Right ventricle myocardium inferior (tissue), 1 donor: Measurements from ENCODE around the gene SLC17A5. TPM values are rescaled to one million over a fixed set of nuclear protein-coding genes. Genes with fewer than 3 reads are reported as not detected.
A peak's percentile ranks its signal among the peaks of the same experiment; 100 is the strongest.
"Not testable (repeated sequence)": the region's sequence is repeated elsewhere in the genome, so short reads cannot be mapped to it uniquely, and the experiment has no call there.

Source experiments
- ATAC-seq: fragments of 200-7000 bp; cut with Tn5 transposase; one replicate; pipeline ENCODE4 v1.9.1; 2020; ENCODE audit warnings: mild to moderate bottlenecking, moderate library complexity
- DNase-seq: peaks from one replicate; pipeline ENCODE4 v3.0.0; 2021; ENCODE audit errors: missing footprints
- intact Hi-C: fragments of 100-400 bp; cut with DNase I; formaldehyde crosslinking; loops from one replicate; pipeline ENCODE4 v1.11.0; 2022
- total RNA-seq: library from RNA; stranded (reverse); fragmentation: NEBNext Ultra II Directional; extraction: Animal tissue kit (Norgen Biotek cat#: 25700); gene quantifications from one replicate; pipeline ENCODE4 v1.2.1, GENCODE V29; 2021
- donor health status: DM: no; HTN: yes; CAD: no; lungs with severe emphysema.

SLC17A5 gene
- total RNA-seq, 1 donor from 2014 or later, result 5.9 TPM

DNA sequence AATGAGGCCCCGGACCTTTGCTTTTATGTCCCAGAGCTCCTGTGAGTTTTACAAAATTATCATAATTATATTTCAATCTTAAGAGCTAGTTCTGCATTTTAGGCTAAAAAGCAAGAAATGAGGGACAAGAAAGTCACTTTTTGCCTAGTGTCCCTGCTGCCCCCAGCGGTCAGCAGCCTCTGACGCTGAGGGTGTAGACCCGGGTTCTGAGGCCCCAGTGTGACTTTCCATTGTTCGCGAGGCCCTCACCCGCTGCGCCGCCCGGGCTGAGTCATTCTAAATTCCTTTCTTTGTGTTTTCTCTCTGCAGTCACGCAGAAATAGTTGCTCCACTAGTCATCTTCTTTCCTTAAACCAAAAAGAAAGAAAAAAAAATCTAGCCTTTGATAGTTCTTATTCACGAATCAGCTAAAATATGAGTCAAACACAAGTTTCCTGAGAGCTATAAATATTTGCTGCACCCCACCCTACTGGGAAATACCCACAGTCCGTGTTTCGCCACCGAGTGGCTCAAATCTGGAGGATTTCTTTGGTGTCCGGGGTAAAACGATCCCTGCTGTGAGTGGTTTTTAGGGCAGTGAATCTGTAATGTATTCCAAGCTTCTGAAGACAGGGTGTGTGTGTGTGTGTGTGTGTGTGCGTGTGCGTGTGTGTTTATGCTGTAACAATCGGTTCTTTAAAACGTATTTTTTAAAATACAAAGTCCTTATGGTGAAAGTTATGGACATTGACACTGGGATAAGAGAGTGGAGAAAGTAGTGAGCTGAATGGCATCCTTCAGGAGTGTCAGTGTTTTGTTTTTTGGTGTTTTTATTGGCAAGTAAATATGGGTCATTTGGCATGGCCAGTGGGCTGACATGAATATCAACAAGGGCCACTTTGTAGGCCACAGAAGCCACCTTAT is 73.3 kb downstream of the SLC17A5 start:
- peak; percentile 88 for DNase-seq
- intact Hi-C loops, result loop anchor here (2.0 kb wide), 1 partner anchor 60 kb away; the partner anchor contains the start of gene EEF1A1

GRCh38 chr6:73579851-73580246 is 73.9 kb downstream of the SLC17A5 start:
- intact Hi-C loops, result loop anchor here (2.0 kb wide), 1 partner anchor 59 kb away; the partner anchor contains the start of gene EEF1A1
- no peak for DNase-seq
- peak; percentile 66 for ATAC-seq

More for the DNA sequence above, 73.3 kb downstream of the SLC17A5 start:
- peak; percentile 88 for ATAC-seq

DNA sequence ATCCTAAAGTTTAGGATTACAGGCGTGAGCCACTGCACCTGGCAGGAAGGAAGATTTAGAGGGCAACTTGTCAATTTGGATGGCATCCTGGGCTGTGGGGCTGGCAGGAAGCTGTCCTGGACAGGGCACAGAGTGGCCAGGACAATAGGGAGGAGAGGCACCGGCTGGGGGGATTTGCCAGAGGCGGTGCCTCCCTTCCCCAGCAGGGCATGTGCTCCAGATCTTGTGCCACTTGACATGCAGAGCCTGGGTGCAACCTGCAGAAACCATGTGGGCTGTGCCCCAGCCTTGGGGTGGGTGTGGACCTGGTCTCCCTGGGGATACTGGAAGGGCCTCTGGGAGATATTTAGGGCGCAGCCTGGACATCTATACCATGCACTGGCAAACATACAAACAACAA is 74.4 kb downstream of the SLC17A5 start:
- ATAC-seq (peak; percentile 24), DNase-seq (no peak)
- intact Hi-C loops, result no loop called here

DNA sequence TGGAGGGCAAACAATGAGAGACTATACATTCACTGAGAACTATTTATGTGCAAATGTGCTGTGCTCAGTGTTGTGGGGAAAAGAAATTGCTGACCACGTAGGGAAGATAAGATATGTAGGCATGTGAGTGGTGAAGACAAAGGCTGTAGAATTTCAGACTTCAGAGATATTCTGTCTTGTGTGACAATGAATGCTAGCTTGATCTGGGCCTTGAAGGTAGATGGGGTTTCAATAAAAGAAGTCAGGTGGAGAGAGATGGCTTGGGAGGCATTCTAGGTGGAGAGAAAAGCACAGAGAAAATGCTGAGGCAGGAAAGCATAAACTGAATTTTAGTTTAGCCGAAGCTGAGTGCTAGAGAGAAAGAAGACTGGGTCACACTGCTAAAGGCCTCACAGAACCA is 76.1 kb downstream of the SLC17A5 start:
- intact Hi-C loops, result no loop called here
- DNase-seq (no peak), ATAC-seq (no peak)

GRCh38 chr6:73572531-73572930 is 81.3 kb downstream of the SLC17A5 start:
- intact Hi-C loops, DNase-seq, ATAC-seq: not testable (repeated sequence)

DNA sequence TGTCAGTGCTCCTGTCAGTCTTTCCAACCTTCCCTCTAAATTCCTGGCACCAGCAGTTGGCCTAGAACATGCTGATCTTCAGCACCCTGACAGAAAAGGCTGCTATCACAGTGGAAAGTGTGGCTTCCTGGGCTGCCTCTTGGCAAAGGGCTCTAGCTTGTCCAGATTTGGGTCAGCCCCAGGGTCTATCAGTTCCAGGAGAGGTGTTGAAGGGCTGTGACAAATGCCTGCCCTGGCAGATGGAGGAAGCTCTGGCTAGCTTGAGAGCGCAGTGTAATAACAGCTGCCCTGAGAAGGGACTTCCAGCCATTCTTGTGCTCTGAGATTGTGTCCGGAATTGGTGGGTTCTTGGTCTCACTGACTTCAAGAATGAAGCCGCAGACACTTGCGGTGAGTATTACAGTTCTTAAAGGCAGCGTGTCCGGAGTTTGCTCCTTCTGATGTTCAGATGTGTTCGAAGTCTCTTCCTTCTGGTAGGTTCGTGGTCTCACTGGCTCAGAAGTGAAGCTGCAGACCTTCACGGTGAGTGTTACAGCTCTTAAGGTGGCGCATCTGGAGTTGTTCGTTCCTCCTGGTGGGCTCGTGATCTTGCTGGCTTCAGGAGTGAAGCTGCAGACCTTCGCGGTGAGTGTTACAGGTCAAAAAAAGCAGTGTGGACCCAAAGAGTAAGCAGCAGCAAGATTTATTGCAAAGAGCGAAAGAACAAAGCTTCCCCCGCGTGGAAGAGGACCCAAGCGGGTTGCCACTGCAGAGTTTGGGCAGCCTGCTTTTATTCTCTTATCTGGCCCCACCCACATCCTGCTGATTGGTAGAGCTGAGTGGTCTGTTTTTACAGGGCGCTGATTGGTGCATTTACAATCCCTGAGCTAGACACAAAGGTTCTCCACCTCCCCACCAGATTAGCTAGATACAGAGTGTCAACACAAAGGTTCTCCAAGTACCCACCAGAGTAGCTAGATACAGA is 82.3 kb downstream of the SLC17A5 start:
- ATAC-seq, result peak; percentile 97
- DNase-seq, intact Hi-C loops: not testable (repeated sequence)

DNA sequence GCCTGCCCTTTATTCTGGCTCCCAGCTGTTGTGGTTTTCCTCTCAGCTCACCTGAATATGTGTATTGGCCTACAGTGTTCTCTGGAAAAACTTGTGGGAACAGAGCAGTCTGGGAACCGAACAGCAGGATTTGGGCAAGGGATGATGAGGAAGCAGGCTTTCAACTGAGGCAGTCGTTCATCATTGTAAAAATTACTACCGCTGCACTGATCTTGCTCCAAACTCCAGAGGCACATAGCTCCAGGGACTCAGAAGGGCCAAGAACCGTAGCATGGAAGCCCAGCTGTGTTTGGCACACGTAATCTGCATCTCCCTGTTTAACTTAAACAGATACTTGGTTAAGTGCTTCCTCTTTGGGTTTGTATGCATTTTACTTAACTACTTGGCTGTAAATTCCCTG is 84.7 kb downstream of the SLC17A5 start:
- intact Hi-C loops, result loop anchor here (5.0 kb wide), 1 partner anchor 47 kb away; the partner anchor contains the start of gene EEF1A1

GRCh38 chr6:73566954-73567591 is 86.7 kb downstream of the SLC17A5 start:
- peak; percentile 16 for ATAC-seq
- intact Hi-C loops, result loop anchor here (5.0 kb wide), 1 partner anchor 45 kb away; the partner anchor contains the start of gene EEF1A1

More for the DNA sequence above, 84.7 kb downstream of the SLC17A5 start:
- DNase-seq (no peak), ATAC-seq (no peak)

GRCh38 chr6:73566486-73566871 is 87.3 kb downstream of the SLC17A5 start:
- intact Hi-C loops, result loop anchor here (5.0 kb wide), 1 partner anchor 44 kb away; the partner anchor contains the start of gene EEF1A1
- ATAC-seq, DNase-seq: not testable (repeated sequence)

More at GRCh38 chr6:73566954-73567591, 86.7 kb downstream of the SLC17A5 start:
- no peak for DNase-seq

- intact Hi-C loops, result loop anchor here (5.0 kb wide), 1 partner anchor 44 kb away; the partner anchor contains the start of gene EEF1A1
- DNase-seq (no peak), ATAC-seq (no peak)
Observed at GRCh38 chr6:73565767-73566485, 87.9 kb downstream of the SLC17A5 start.

DNA sequence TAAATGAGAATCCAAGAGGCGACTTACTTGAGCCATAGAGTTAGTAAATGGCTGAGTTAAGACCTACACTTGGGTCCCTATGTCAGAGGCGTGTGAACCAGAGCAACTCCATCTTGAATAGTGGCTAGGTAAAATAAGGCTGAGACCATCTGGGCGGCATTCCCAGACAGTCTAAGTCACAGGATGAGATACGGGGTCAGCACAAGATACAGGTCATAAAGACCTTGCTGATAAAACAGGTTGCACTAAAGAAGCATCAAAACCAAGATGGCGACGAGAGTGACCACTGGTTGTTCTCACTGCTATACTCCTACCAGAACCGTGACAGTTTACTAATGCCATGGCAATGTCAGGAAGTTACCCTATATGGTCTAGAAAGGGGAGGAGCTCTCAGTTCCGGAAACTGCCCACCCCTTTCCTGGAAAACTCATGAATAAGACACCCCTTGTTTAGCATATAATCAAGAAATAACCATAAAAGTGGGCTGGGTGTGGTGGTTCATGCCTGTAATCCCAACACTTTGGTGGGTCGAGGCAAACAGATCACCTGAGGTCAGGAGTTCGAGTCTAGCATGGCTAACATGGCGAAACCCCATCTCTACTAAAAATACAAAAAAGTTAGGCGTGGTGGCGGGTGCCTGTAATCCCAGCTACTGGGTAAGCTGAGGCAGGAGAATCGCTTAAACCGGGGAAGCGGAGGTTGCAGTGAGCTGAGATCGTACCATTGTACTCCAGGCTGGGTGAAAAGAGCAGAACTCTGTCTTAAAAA is 89.0 kb downstream of the SLC17A5 start:
- ATAC-seq, result no peak
- DNase-seq, result no peak
- intact Hi-C loops, result loop anchor here (5.0 kb wide), 1 partner anchor 42 kb away; the partner anchor contains the start of gene EEF1A1

DNA sequence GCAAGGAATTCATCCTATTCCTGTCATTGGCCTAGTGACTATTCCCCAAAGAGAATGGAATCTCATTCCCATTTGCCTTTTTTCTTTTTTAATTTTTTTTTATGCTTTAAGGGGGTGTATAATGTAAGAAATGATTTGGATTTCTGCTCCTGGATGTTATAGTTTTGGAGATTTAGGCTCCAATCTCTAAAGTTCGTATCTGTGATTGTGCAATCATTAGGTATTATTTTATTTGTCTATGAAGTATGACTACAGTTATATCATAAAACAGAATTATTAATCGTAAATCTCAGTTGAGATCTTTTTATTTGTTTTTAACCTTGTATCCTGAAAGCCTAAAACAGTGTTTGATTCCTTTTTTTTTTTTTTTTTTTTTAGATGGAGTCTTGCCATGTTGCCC is 91.2 kb downstream of the SLC17A5 start:
- no peak for ATAC-seq
- intact Hi-C loops, result no loop called here
- DNase-seq, result no peak

GRCh38 chr6:73560853-73561407 is 92.9 kb downstream of the SLC17A5 start:
- intact Hi-C loops, result no loop called here
- ATAC-seq (no peak), DNase-seq (no peak)

DNA sequence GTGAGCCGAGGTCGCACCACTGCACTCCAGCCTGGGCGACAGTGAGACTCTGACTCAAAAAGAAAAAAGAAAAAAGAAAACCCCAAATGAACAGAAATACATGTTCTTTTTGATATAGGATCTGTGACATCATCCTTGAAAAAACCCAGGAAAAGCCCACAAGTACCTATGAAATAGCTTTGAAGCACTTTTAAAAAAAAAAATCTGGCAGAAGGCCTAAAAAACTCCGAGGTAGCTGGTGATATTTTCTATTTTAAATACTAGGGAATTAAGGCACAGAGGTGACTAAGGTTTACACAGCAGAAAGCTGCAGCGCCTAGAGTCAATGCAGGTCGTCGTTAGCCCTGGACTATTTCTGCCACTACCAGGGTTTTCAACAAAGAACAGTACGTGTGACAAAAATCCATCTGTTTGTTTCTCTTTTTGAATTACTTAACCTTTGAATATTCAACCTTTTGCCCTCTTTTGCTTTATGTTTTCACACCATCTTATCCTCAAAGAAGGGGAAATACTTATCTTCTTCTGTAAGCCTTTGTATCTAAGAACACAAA is 93.5 kb downstream of the SLC17A5 start:
- intact Hi-C loops, result no loop called here
- DNase-seq, result no peak
- no peak for ATAC-seq

DNA sequence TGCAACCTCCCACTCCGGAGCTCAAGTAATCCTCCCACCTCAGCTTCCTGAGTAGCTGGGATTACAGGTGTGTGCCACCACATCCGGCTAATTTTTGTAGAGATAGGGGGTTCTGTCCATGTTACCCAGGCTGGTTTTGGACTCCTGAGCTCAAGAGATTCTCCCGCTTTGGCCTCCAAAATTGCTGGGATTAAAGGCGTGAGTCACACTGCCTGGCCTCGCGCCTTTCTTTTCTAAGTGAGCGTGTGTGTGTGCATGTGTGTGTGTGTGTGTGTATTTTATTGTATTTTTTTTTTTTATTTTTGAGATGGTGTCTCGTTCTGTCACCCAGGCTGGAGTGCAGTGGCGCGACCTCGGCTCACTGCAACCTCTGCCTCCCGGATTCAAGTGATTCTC is 94.4 kb downstream of the SLC17A5 start:
- intact Hi-C loops, ATAC-seq, DNase-seq: not testable (repeated sequence)

DNA sequence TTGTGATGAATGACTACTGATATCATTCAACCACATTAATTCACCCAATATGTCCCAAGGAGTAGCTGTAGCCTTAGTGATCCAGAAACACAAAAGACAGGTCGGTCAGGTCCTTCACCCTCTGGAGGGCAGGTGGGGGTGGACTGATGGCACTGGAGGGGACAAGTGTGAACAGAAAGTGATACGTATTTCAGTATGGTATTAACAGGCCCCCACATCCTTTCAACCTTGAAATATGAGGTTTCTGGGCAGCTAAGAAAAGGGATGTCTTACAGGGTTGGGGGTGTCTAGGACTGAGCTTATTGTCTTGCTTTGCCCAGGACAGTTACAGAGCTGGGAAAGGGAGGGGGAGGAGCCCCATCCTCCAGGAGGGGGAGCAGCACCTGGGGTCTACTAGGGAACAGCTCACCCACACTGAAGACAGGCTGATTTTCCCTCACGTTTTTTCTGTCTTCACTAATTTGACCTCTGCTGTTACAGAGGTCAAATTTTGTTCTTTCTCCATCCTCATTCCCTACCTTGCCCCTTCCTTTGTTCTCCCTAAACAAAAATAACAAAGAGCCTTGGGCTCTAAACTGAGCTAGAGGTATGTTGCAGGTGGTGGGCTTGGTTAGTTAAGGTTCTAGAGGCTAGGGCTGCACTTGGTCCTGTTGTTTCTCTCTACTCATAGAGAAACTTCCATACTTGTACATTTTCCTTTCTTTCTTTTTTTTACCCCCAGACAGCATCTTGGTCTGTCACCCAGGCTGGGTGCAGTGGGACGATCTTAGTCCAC is 95.0 kb downstream of the SLC17A5 start:
- intact Hi-C loops, result no loop called here
- ATAC-seq (no peak), DNase-seq (no peak)
